Endothelial cell of umbilical vein (primary cell): ENCODE data around the gene TRMT2A.

Experiments
- POLR2A ChIP-seq: IDR thresholded peaks from 2 replicates; pipeline ENCODE4 v1.6.1; 2012; ENCODE audit warnings: low read depth, mild to moderate bottlenecking, control low read depth, low read length
- POLR2AphosphoS5 ChIP-seq: IDR thresholded peaks from 2 replicates; pipeline ENCODE4 v1.6.1; 2012; ENCODE audit warnings: low read depth, mild to moderate bottlenecking, control low read depth, low read length, moderate library complexity; ENCODE audit not compliant: insufficient read depth

DNA sequence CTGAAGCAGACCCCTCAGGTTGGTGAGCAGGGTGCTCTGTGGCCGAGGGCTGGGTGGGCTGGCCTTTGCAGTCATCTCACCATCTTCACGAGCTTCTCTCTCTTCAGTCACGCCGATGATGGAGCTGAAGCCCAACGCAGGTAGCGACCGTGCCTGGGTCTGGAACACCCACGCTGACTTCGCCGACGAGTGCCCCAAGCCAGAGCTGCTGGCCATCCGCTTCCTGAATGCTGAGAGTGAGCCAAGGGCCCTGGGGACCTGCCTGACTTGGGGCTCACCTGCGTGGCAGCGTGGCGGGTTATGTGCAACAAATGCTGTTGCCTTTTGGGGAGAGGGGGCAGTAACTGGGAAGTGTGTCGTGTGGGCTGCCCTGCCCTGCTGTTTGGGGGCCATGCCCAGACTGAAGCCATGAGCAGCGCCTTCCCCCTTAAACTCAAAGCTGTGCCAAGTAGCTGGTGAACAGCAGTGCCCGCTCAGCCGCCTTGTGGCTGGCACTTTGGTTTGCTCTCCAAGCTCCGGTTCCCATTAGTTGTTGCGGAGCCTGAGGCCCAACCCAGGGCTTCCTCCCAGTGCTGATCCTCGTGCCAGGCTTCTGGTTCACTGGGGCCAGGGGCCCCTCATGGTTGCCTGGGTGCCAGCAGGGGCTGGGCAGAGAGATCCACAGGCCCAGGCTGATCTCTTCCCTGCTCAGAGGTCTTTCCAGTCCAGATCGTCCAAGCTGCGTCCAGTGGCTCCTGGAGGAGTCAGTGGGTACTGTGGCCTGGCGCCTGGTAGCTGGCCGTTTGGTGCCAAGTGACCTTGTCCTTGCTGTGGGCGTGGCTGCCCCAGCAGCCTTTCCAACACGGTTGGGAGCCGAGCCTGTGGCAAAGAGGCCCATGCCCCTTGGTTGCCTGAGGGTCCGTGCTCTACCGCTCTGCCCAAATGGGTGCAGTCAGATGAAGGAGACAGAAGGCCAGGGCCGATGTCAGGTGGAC, 8.5 kb upstream of the TRMT2A start:
- TF ChIP-seq POLR2A: no peak
- TF ChIP-seq POLR2AphosphoS5: no peak
